ENCODE measurements around the gene B3GAT1.

- TF ChIP-seq POLR2A (IDR thresholded peaks at IDR 0.05; ENCODE audit: low read length) = no peak
- no peak for TF ChIP-seq GATA1 (IDR thresholded peaks at IDR 0.05; ENCODE audit: low read depth, low read length)
Measured at GRCh38 chr11:134331354-134332188, 80.5 kb downstream of the B3GAT1 start, which contains the start of gene GLB1L2.

Measured in erythroblast (primary cell).